Cortex of kidney (tissue), 1 donor: Measurements from ENCODE around the gene SMIM35.
"Not testable (repeated sequence)": the region's sequence is repeated elsewhere in the genome, so short reads cannot be mapped to it uniquely, and the experiment has no call there.

ENCODE experiments used
- DNase-seq: peaks from one replicate; lab custom pipeline; 2025; lab: John Stamatoyannopoulos, UW

SMIM35 gene

GRCh38 chr11:117983163-117983475 lies 103.6 kb downstream of the SMIM35 start:
- no peak for DNase-seq

- DNase-seq: no peak
Measured at GRCh38 chr11:117980720-117981119, 106.0 kb downstream of the SMIM35 start.

- DNase-seq: no peak
Measured at GRCh38 chr11:117980280-117980679, 106.5 kb downstream of the SMIM35 start.

GRCh38 chr11:117979481-117980211 lies 107.1 kb downstream of the SMIM35 start:
- no peak for DNase-seq

- no peak for DNase-seq
Measured at GRCh38 chr11:117978991-117979390, 107.8 kb downstream of the SMIM35 start.

GRCh38 chr11:117978291-117978910 lies 108.4 kb downstream of the SMIM35 start:
- DNase-seq: not testable (repeated sequence)

- not testable (repeated sequence) for DNase-seq
Measured at GRCh38 chr11:117977612-117978264, 109.0 kb downstream of the SMIM35 start.

- no peak for DNase-seq
Measured at GRCh38 chr11:117977029-117977428, 109.7 kb downstream of the SMIM35 start.

- no peak for DNase-seq
Measured at GRCh38 chr11:117976445-117976844, 110.3 kb downstream of the SMIM35 start.

GRCh38 chr11:117973503-117973860 lies 113.3 kb downstream of the SMIM35 start:
- DNase-seq: no peak

- no peak for DNase-seq
Measured at GRCh38 chr11:117972629-117973502, 113.9 kb downstream of the SMIM35 start.

- no peak for DNase-seq
Measured at GRCh38 chr11:117972044-117972443, 114.7 kb downstream of the SMIM35 start.

- DNase-seq: no peak
Measured at GRCh38 chr11:117970400-117971024, 116.3 kb downstream of the SMIM35 start.

- DNase-seq: no peak
Measured at GRCh38 chr11:117969160-117969991, 117.4 kb downstream of the SMIM35 start.

- DNase-seq: no peak
Measured at GRCh38 chr11:117966908-117967307, 119.9 kb downstream of the SMIM35 start.

- no peak for DNase-seq
Measured at GRCh38 chr11:117962826-117963225, 123.9 kb downstream of the SMIM35 start.

GRCh38 chr11:117961896-117962295 lies 124.9 kb downstream of the SMIM35 start:
- no peak for DNase-seq

GRCh38 chr11:117960406-117960805 lies 126.4 kb downstream of the SMIM35 start:
- DNase-seq: no peak

GRCh38 chr11:117959438-117960149 lies 127.2 kb downstream of the SMIM35 start:
- no peak for DNase-seq

GRCh38 chr11:117958949-117959348 lies 127.8 kb downstream of the SMIM35 start:
- no peak for DNase-seq
